Liver (tissue), 3 donors: ENCODE results near the gene HLTF.

Experiments
- GABPA ChIP-seq, 2 donors: IDR thresholded peaks in 1 of 2; conservative IDR thresholded peaks in 1 of 2; 2 replicates each; pipeline ENCODE4 v1.6.1; 2016; ENCODE audit warnings: antibody characterized with exemption in 2 of 2, mild to moderate bottlenecking in 1 of 2, moderate library complexity in 1 of 2
- HNF4G ChIP-seq: IDR thresholded peaks from 2 replicates; pipeline ENCODE4 v1.6.1; 2016; ENCODE audit warnings: antibody characterized with exemption
- TF ChIP-seq, protein P1 (sequence below): fragments of 150-350 bp; IDR thresholded peaks from 2 replicates; pipeline ENCODE4 v1.5.1; 2017; ENCODE audit warnings: improper control_type of control experiment, low read depth, low read length; ENCODE audit not compliant: missing input control
- TF ChIP-seq, protein P2 (sequence below): IDR thresholded peaks from 2 replicates; pipeline ENCODE4 v1.6.1; 2016; ENCODE audit warnings: antibody characterized with exemption, mild to moderate bottlenecking
- donor health status: healthy.
- donor health status: healthy.

DNA sequence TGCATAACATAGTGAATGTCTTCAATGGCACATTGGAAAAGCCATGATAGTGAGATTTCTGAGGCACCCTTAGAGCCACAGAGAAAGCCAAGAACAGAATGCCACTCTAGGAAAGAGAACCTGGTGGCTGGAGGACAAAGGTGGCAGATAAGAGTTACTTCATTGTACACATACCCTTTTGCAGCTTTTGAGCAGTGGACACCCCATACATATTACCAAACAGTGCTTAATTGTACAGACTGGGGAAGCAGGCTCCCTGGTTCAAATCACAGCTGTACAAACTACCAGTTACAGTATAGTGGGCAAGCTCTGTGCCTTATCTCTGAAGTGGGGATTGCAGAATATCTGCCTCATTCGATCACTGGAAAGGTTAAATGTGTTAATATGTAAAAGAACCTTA, 105.1 kb downstream of the HLTF start:
- TF ChIP-seq HNF4G (no peak), GABPA (IDR thresholded peaks at IDR 0.05 in 1 of 2, conservative IDR thresholded peaks at IDR 0.05 in 1 of 2) (no peak)
- TF ChIP-seq, protein P1, sequence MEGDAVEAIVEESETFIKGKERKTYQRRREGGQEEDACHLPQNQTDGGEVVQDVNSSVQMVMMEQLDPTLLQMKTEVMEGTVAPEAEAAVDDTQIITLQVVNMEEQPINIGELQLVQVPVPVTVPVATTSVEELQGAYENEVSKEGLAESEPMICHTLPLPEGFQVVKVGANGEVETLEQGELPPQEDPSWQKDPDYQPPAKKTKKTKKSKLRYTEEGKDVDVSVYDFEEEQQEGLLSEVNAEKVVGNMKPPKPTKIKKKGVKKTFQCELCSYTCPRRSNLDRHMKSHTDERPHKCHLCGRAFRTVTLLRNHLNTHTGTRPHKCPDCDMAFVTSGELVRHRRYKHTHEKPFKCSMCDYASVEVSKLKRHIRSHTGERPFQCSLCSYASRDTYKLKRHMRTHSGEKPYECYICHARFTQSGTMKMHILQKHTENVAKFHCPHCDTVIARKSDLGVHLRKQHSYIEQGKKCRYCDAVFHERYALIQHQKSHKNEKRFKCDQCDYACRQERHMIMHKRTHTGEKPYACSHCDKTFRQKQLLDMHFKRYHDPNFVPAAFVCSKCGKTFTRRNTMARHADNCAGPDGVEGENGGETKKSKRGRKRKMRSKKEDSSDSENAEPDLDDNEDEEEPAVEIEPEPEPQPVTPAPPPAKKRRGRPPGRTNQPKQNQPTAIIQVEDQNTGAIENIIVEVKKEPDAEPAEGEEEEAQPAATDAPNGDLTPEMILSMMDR: no peak
- TF ChIP-seq, protein P2, sequence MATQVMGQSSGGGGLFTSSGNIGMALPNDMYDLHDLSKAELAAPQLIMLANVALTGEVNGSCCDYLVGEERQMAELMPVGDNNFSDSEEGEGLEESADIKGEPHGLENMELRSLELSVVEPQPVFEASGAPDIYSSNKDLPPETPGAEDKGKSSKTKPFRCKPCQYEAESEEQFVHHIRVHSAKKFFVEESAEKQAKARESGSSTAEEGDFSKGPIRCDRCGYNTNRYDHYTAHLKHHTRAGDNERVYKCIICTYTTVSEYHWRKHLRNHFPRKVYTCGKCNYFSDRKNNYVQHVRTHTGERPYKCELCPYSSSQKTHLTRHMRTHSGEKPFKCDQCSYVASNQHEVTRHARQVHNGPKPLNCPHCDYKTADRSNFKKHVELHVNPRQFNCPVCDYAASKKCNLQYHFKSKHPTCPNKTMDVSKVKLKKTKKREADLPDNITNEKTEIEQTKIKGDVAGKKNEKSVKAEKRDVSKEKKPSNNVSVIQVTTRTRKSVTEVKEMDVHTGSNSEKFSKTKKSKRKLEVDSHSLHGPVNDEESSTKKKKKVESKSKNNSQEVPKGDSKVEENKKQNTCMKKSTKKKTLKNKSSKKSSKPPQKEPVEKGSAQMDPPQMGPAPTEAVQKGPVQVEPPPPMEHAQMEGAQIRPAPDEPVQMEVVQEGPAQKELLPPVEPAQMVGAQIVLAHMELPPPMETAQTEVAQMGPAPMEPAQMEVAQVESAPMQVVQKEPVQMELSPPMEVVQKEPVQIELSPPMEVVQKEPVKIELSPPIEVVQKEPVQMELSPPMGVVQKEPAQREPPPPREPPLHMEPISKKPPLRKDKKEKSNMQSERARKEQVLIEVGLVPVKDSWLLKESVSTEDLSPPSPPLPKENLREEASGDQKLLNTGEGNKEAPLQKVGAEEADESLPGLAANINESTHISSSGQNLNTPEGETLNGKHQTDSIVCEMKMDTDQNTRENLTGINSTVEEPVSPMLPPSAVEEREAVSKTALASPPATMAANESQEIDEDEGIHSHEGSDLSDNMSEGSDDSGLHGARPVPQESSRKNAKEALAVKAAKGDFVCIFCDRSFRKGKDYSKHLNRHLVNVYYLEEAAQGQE: no peak
